Glutamatergic neuron (in vitro differentiated cells): Measurements from ENCODE around the gene SLC11A1. TPM values are rescaled to one million over a fixed set of nuclear protein-coding genes. Genes with fewer than 3 reads are reported as not detected.

Experiments
- DNase-seq: peaks from one replicate; pipeline ENCODE4 v3.0.0; 2022
- H3K27ac Mint-ChIP-seq: one replicate; pipeline ENCODE4 v1.8.0; 2020; ENCODE audit warnings: mild to moderate bottlenecking, mixed read lengths, inconsistent platforms; ENCODE audit not compliant: unreplicated experiment
- H3K27me3 Mint-ChIP-seq: one replicate; pipeline ENCODE4 v1.8.0; 2020; ENCODE audit warnings: mild to moderate bottlenecking, moderate library complexity, mixed read lengths, inconsistent platforms; ENCODE audit not compliant: unreplicated experiment
- H3K36me3 Mint-ChIP-seq: one replicate; pipeline ENCODE4 v1.8.0; 2020; ENCODE audit warnings: mild to moderate bottlenecking, mixed read lengths, inconsistent platforms; ENCODE audit not compliant: unreplicated experiment
- H3K4me1 Mint-ChIP-seq: one replicate; pipeline ENCODE4 v1.8.0; 2020; ENCODE audit warnings: mild to moderate bottlenecking, low read depth, mixed read lengths, inconsistent platforms; ENCODE audit not compliant: unreplicated experiment
- H3K4me3 Mint-ChIP-seq: one replicate; pipeline ENCODE4 v1.8.0; 2020; ENCODE audit warnings: mild to moderate bottlenecking, mixed read lengths, inconsistent platforms; ENCODE audit not compliant: unreplicated experiment
- H3K9me3 Mint-ChIP-seq: one replicate; pipeline ENCODE4 v1.8.0; 2020; ENCODE audit warnings: mild to moderate bottlenecking, moderate library complexity, mixed read lengths, inconsistent platforms; ENCODE audit not compliant: unreplicated experiment
- CTCF ChIP-seq: fragments of 200-600 bp; sonication (generic); IDR thresholded peaks from one replicate; pipeline ENCODE4 v1.5.0; 2021; ENCODE audit not compliant: partially characterized antibody, unreplicated experiment
- total RNA-seq: library from RNA; stranded (reverse); fragmentation: NEBNext Ultra II Directional; extraction: Animal tissue kit (Norgen Biotek cat#: 25700); gene quantifications from one replicate; pipeline ENCODE4 v1.2.1, GENCODE V29; 2021; ENCODE audit not compliant: unreplicated experiment

The SLC11A1 gene
- total RNA-seq, 1 donor from 2014 or later, result not detected

- TF ChIP-seq CTCF, result no peak
- no peak overlapping the region for H3K4me3 Mint-ChIP-seq
- H3K27me3 Mint-ChIP-seq, result peaks cover 10% of the 10 kb centered on the region
- peaks cover 7% of the 10 kb centered on the region for H3K9me3 Mint-ChIP-seq
- H3K27ac Mint-ChIP-seq, result no peak overlapping the region
- no peak for DNase-seq
- H3K4me1 Mint-ChIP-seq, result peaks cover 14% of the 10 kb centered on the region
- H3K36me3 Mint-ChIP-seq, result peaks cover 4% of the 10 kb centered on the region
These were observed 36.4 kb upstream of the SLC11A1 start for GRCh38 chr2:218345491-218346236.

- H3K4me3 Mint-ChIP-seq, result no peak overlapping the region
- no peak for DNase-seq
- peaks cover 7% of the 10 kb centered on the region for H3K27me3 Mint-ChIP-seq
- H3K4me1 Mint-ChIP-seq, result peaks cover 14% of the 10 kb centered on the region
- H3K27ac Mint-ChIP-seq, result no peak overlapping the region
- H3K36me3 Mint-ChIP-seq, result peaks cover 9% of the 10 kb centered on the region
- no peak for TF ChIP-seq CTCF
- peaks cover 10% of the 10 kb centered on the region for H3K9me3 Mint-ChIP-seq
These were observed 34.9 kb upstream of the SLC11A1 start for GRCh38 chr2:218347172-218347571.

GRCh38 chr2:218354045-218354444, 28.0 kb upstream of the SLC11A1 start:
- H3K4me1 Mint-ChIP-seq, result peaks cover 2% of the 10 kb centered on the region
- no peak overlapping the region for H3K27ac Mint-ChIP-seq
- H3K36me3 Mint-ChIP-seq, result peaks cover 9% of the 10 kb centered on the region
- H3K9me3 Mint-ChIP-seq, result peaks cover 9% of the 10 kb centered on the region
- H3K27me3 Mint-ChIP-seq, result peaks cover 7% of the 10 kb centered on the region
- TF ChIP-seq CTCF, result no peak
- no peak overlapping the region for H3K4me3 Mint-ChIP-seq
- DNase-seq, result no peak

DNA sequence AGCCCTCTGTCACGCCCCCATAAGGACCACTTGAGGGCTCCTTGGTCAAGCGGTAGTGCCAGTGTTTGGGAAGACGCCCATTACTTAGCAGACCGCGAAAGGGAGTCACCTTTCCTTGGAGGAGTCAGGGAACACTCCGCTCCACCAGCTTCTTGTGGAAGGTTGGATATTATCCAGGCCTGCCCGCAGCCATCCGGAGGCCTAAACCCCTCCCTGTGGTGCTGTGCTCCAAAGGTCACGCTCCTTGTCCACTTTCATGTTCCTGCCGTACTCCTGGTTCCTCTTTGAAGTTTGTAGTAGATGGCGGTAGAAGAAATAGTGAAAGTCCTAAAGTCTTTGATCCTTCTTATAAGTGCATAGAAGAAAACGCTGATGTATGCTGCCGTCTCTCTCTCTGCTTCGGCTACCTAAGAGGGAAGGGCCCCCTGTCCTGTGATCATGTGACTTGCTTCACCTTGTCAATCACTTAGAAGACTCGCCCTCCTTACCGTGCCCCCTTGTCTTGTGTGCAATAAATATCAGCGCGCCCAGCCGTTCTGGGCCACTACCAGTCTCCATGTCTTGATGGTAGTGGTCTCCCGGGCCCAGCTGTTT, 27.1 kb upstream of the SLC11A1 start:
- Mint-ChIP-seq H3K9me3 (peaks cover 6% of the 10 kb centered on the region), H3K27ac (no peak overlapping the region)

More for the DNA sequence above, 27.1 kb upstream of the SLC11A1 start:
- Mint-ChIP-seq H3K4me3 (no peak overlapping the region), H3K27me3 (peaks cover 5% of the 10 kb centered on the region), H3K36me3 (peaks cover 5% of the 10 kb centered on the region), H3K4me1 (peaks cover 2% of the 10 kb centered on the region)
- no peak for DNase-seq
- TF ChIP-seq CTCF, result no peak
